Heart left ventricle (tissue), 16 donors: ENCODE measurements around the gene STK40. TPM values are rescaled to one million over a fixed set of nuclear protein-coding genes. Genes with fewer than 3 reads are reported as not detected.
A peak's percentile ranks its signal among the peaks of the same experiment; 100 is the strongest.

Experiments used
- ATAC-seq, 4 donors: fragments of 200-7000 bp; cut with Tn5 transposase; one replicate each; pipeline ENCODE4 v1.9.1; 2020 to 2022; ENCODE audit warnings: moderate library complexity in 4 of 4, mild to moderate bottlenecking in 3 of 4, moderate number of reproducible peaks in 1 of 4
- DNase-seq, 5 donors: peaks; one replicate each; pipeline ENCODE4 v3.0.0-alpha.2; 2020
- H3K27ac ChIP-seq, 12 donors: fragments of 200-600 bp; sonication (generic) in 4 of 12; one replicate each; pipeline versions ENCODE4 v1.5.0 to v1.8.0; 2016 to 2022; ENCODE audit warnings: mild to moderate bottlenecking in 2 of 12
- H3K27me3 ChIP-seq, 9 donors: fragments of 200-600 bp; sonication (generic) in 2 of 9; one replicate each; pipeline versions ENCODE4 v1.5.1 to v1.8.0; 2016 to 2022; ENCODE audit warnings: mild to moderate bottlenecking in 3 of 9
- H3K36me3 ChIP-seq, 9 donors: fragments of 200-600 bp; sonication (generic) in 2 of 9; one replicate each; pipeline versions ENCODE4 v1.5.0 to v1.8.0; 2018 to 2022; ENCODE audit warnings: mild to moderate bottlenecking in 2 of 9
- H3K4me1 ChIP-seq, 12 donors: fragments of 200-600 bp; sonication (generic) in 4 of 12; one replicate each; pipeline versions ENCODE4 v1.5.0 to v1.8.0; 2016 to 2022; ENCODE audit warnings: mild to moderate bottlenecking in 3 of 12
- H3K4me3 ChIP-seq, 12 donors: fragments of 200-600 bp; sonication (generic) in 4 of 12; one replicate each; pipeline versions ENCODE4 v1.5.0 to v1.8.0; 2017 to 2022; ENCODE audit warnings: mild to moderate bottlenecking in 9 of 12, moderate library complexity in 4 of 12
- H3K9me3 ChIP-seq, 12 donors: fragments of 200-600 bp; sonication (generic) in 4 of 12; one replicate each; pipeline versions ENCODE4 v1.5.0 to v1.8.0; 2016 to 2022; ENCODE audit warnings: mild to moderate bottlenecking in 1 of 12
- POLR2A ChIP-seq, 2 donors: fragments of 450-650 bp; IDR thresholded peaks; one replicate each; pipeline ENCODE4 v1.6.1; 2017; ENCODE audit warnings: antibody characterized with exemption in 2 of 2, mild to moderate bottlenecking in 2 of 2, moderate library complexity in 2 of 2
- WGBS, 4 donors: extraction: QIAGEN DNeasy Blood & Tissue Kit in 2 of 4; methylation state at CpG; one replicate each; pipeline versions ENCODE4 v1.1.5 to v1.1.7; 2013 to 2018; 5-methylcytosine and 5-hydroxymethylcytosine counted together
- intact Hi-C, 10 donors: fragments of 100-400 bp; cut with DNase I; formaldehyde crosslinking; loops; one replicate each; pipeline versions ENCODE4 v1.11.1 to v1.14.2; 2022
- polyA plus RNA-seq, 2 donors: library from polyadenylated mRNA; stranded (reverse); fragments of 200-250 nt; gene quantifications; one replicate each; pipeline ENCODE4 v1.2.3, GENCODE V29; 2013
- total RNA-seq, 9 donors: library from RNA; depleted of rRNA in 2 of 9; stranded (reverse); fragments of >200 nt in 2 of 9; fragmentation: NEBNext Ultra II Directional in 3 of 9; extraction: Animal tissue kit (Norgen Biotek cat#: 25700) in 3 of 9; gene quantifications; one replicate each; pipeline versions ENCODE4 v1.1.0 to v1.2.4, GENCODE V29; 2016 to 2023
- TF ChIP-seq, protein P1 (sequence below), 12 donors: fragments of 200-600 bp; sonication (generic) in 4 of 12; IDR thresholded peaks; one replicate each; pipeline versions ENCODE4 v1.5.0 to v1.8.0; 2018 to 2022; ENCODE audit warnings: antibody characterized with exemption in 12 of 12, mild to moderate bottlenecking in 5 of 12
- donor health status: ischemic (EF 13 %, LVEDD 7.1; RV severe dilation, severe dysfunction).
- donor health status: healthy with polysubstance abuse.
- donor health status: DM: no; HTN: yes; CAD: no.
- donor health status: DM: no; HTN: no; CAD: no.
- donor health status: ischemic (EF 25% LVEDD 6.9; RV normal size, moderate dysfunction).
- donor health status: ischemic (EF 25% LVEDD 5.7; RV mildly dilated, moderate dysfunction).
- donor health status: healthy.
- donor health status: DM: yes; HTN: yes; CAD: no.
- donor health status: ischemic (EF 35%, LVEDD 5.7; RV mildly dilated, moderate dysfunction).
- donor health status: nonischemic (EF 11% LVEDD 7.7; RV severe dilation, severe dysfunction).
- donor health status: DM: yes; HTN: yes; CAD: no.
- donor health status: PGD.
- donor health status: ischemic (EF 29% LVEDD 5.4; RV normal size, mild dysfunction).
- donor health status: nonischemic (EF 23%, LVEDD 6.1; RV moderate dilation, normal function).

STK40 gene
- total and polyA plus RNA-seq, 11 donors: 27.9 to 114 (median 59.4) TPM

GRCh38 chr1:36390411-36390810 lies 4.7 kb upstream of the STK40 start:
- Histone ChIP-seq H3K9me3 (no peaks in the 10 kb centered on the region), H3K27ac (peak overlapping the region in 3 of 12 donors; percentile 32 to 98 (median 98)), H3K27me3 (no peaks in the 10 kb centered on the region), H3K4me3 (no peak overlapping the region), H3K4me1 (peaks cover 0 to 50% (median 25%) of the 10 kb centered on the region in 12 donors), H3K36me3 (peaks cover 0 to 47% (median 40%) of the 10 kb centered on the region in 9 donors)
- DNase-seq (no peak), ATAC-seq (no peak)
- intact Hi-C loops: no loop called here
- 86 to 95% (median 92%) methylated on average over 2 of the region's 2 CpGs for WGBS, 4 donors
- TF ChIP-seq POLR2A (IDR thresholded peaks at IDR 0.05): no peak
- TF ChIP-seq, protein P1, sequence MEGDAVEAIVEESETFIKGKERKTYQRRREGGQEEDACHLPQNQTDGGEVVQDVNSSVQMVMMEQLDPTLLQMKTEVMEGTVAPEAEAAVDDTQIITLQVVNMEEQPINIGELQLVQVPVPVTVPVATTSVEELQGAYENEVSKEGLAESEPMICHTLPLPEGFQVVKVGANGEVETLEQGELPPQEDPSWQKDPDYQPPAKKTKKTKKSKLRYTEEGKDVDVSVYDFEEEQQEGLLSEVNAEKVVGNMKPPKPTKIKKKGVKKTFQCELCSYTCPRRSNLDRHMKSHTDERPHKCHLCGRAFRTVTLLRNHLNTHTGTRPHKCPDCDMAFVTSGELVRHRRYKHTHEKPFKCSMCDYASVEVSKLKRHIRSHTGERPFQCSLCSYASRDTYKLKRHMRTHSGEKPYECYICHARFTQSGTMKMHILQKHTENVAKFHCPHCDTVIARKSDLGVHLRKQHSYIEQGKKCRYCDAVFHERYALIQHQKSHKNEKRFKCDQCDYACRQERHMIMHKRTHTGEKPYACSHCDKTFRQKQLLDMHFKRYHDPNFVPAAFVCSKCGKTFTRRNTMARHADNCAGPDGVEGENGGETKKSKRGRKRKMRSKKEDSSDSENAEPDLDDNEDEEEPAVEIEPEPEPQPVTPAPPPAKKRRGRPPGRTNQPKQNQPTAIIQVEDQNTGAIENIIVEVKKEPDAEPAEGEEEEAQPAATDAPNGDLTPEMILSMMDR (IDR thresholded peaks at IDR 0.05): no peak

- Histone ChIP-seq H3K9me3 (no peaks in the 10 kb centered on the region), H3K4me3 (no peak overlapping the region), H3K4me1 (peaks cover 0 to 45% (median 25%) of the 10 kb centered on the region in 12 donors), H3K36me3 (peaks cover 0 to 47% (median 40%) of the 10 kb centered on the region in 9 donors), H3K27ac (peak overlapping the region in 6 of 12 donors; percentile 32 to 98 (median 56)), H3K27me3 (no peaks in the 10 kb centered on the region)
- intact Hi-C loops: loop anchor here in 1 of 10 donors (10.0 kb wide), 1 partner anchor 165 kb away; the partner anchor contains the start of gene THRAP3
- 88 to 98% (median 91%) methylated on average over 1 of the region's 1 CpG for WGBS, 4 donors
- peak in 1 of 5 donors; percentile 9 for DNase-seq
- TF ChIP-seq POLR2A (IDR thresholded peaks at IDR 0.05): no peak
- TF ChIP-seq, protein P1 (IDR thresholded peaks at IDR 0.05): no peak
- ATAC-seq: no peak
These were observed 4.3 kb upstream of the STK40 start for GRCh38 chr1:36389999-36390398.

DNA sequence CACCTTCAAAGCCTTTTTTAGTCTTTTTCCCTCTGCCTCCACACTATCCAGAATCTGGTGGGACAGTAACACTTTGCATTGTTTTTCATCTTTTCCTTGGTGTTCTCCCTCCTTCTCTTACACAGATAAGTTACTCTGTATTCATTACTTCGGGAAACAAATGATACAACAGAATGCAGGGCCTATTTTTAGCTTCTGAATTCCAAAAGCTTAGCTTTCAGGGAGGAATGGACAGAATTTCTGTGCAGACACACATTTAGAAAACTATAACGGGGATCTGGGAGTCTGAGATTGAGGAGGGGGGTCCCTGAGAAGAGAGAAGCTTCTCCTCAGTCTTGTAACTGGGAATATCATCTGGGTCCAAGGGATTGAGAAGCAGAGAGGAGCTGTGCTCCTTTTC lies 3.5 kb upstream of the STK40 start:
- Histone ChIP-seq H3K27me3 (no peaks in the 10 kb centered on the region), H3K4me1 (peaks cover under 1 to 49% (median 31%) of the 10 kb centered on the region in 12 donors), H3K36me3 (peaks cover 0 to 47% (median 39%) of the 10 kb centered on the region in 9 donors), H3K9me3 (no peaks in the 10 kb centered on the region), H3K4me3 (no peak overlapping the region), H3K27ac (peak overlapping the region in 8 of 12 donors; percentile 32 to 98 (median 82))
- TF ChIP-seq, protein P1 (IDR thresholded peaks at IDR 0.05): no peak
- no peak for TF ChIP-seq POLR2A (IDR thresholded peaks at IDR 0.05)
- ATAC-seq (no peak), DNase-seq (peak in 1 of 5 donors; percentile 2)
- 43 to 53% (median 49%) methylated on average over 2 of the region's 2 CpGs for WGBS, 4 donors
- intact Hi-C loops: loop anchor here in 1 of 10 donors (10.0 kb wide), 1 partner anchor 164 kb away; the partner anchor contains the start of gene THRAP3

- Histone ChIP-seq H3K27me3 (no peaks in the 10 kb centered on the region), H3K4me1 (peaks cover 9 to 68% (median 50%) of the 10 kb centered on the region in 12 donors), H3K36me3 (peaks cover 0 to 30% (median 21%) of the 10 kb centered on the region in 9 donors), H3K4me3 (peak overlapping the region in 10 of 12 donors; percentile 27 to 97 (median 88)), H3K27ac (peak overlapping the region; percentile 84 to 99 (median 96)), H3K9me3 (no peaks in the 10 kb centered on the region)
- ATAC-seq (peak in 1 of 4 donors; percentile 2), DNase-seq (peak in 2 of 5 donors; percentile 31 to 51)
- WGBS, 4 donors: 53 to 61% (median 56%) methylated on average over 10 of the region's 10 CpGs
- intact Hi-C loops: loop anchor here in 1 of 10 donors (10.0 kb wide), 1 partner anchor 163 kb away; the partner anchor contains the start of gene THRAP3
- TF ChIP-seq, protein P1 (IDR thresholded peaks at IDR 0.05): no peak
- TF ChIP-seq POLR2A (IDR thresholded peaks at IDR 0.05): no peak
These were observed 1.6 kb upstream of the STK40 start for GRCh38 chr1:36387141-36387949.
